HCT116 (cell line): ENCODE measurements around the gene PPIG. TPM values are rescaled to one million over a fixed set of nuclear protein-coding genes. Genes with fewer than 3 reads are reported as not detected.

ENCODE experiments used
- ATAC-seq: fragments of 200-7000 bp; cut with Tn5 transposase; 2 replicates; pipeline ENCODE4 v1.9.1; 2020; ENCODE audit warnings: mild to moderate bottlenecking, moderate library complexity
- BruUV-seq: library from RNA; stranded (reverse); fragments of 400-500 nt; replicated peaks from 2 replicates; lab custom pipeline; 2021; lab: Mats Ljungman, UMichigan
- CTCF ChIA-PET: fragments of 300-600 bp; sonication (Branson Sonifier 250); formaldehyde crosslinking; loops from one replicate; lab custom pipeline; 2021; ENCODE audit warnings: antibody characterized with exemption; lab: Charles Lee
- POLR2A ChIA-PET: fragments of 300-600, 350-600 bp; sonication (Branson Sonifier 250); formaldehyde crosslinking; loops from one replicate; lab custom pipeline; 2021; ENCODE audit warnings: antibody characterized with exemption; lab: Charles Lee
- RAD21 ChIA-PET, 2 experiments: fragments of 300-600 bp; sonication (Branson Sonifier 250); formaldehyde crosslinking; loops; one replicate each; lab custom pipeline; 2023; ENCODE audit warnings: low total read pairs in 2 of 2; ENCODE audit not compliant: uncharacterized antibody in 2 of 2, unreplicated experiment in 2 of 2, low non-redundant PET in 1 of 2; lab: Charles Lee
- DNase-seq: peaks from one replicate; pipeline ENCODE4 v3.0.0-alpha.2; 2010; ENCODE audit warnings: low read depth, low spot score
- H2AFZ ChIP-seq: fragments of 200-600 bp; shearing (Covaris generic), sonication (generic); 2 replicates; pipeline ENCODE4 v1.6.1; 2017; ENCODE audit warnings: low read depth, mixed run types, mixed read lengths, antibody characterized with exemption, low read length; ENCODE audit not compliant: poor library complexity, severe bottlenecking
- H3K27ac ChIP-seq: 2 replicates; pipeline ENCODE4 v1.5.1; 2012; ENCODE audit warnings: low read depth, low read length
- H3K27me3 ChIP-seq: fragments of 200-600 bp; sonication (generic); 2 replicates; pipeline ENCODE4 v1.6.1; 2016; ENCODE audit warnings: mixed run types, low read length, mixed read lengths; ENCODE audit not compliant: insufficient read depth
- H3K36me3 ChIP-seq, 2 experiments: fragments of 200-500 bp in 1 of 2; fragments of 200-600 bp in 1 of 2; sonication (Bioruptor generic) in 1 of 2; sonication (generic) in 1 of 2; 2 replicates each; pipeline versions ENCODE4 v1.5.1 to v1.6.1; 2014 to 2016; ENCODE audit warnings: low read length in 2 of 2, inconsistent platforms in 1 of 2, mixed read lengths in 1 of 2, mixed run types in 1 of 2; ENCODE audit not compliant: insufficient read depth in 2 of 2, control insufficient read depth in 1 of 2
- H3K4me1 ChIP-seq, 2 experiments: fragments of 200-600 bp in 1 of 2; sonication (generic) in 1 of 2; 2 replicates each; pipeline versions ENCODE4 v1.5.1 to v1.6.1; 2012 to 2017; ENCODE audit warnings: low read length in 2 of 2, inconsistent platforms in 1 of 2, mild to moderate bottlenecking in 1 of 2, mixed read lengths in 1 of 2, mixed run types in 1 of 2, moderate library complexity in 1 of 2; ENCODE audit not compliant: insufficient read depth in 2 of 2, control insufficient read depth in 1 of 2
- H3K4me2 ChIP-seq: fragments of 200-600 bp; sonication (generic); 2 replicates; pipeline ENCODE4 v1.6.1; 2017; ENCODE audit warnings: mixed run types, low read length, mixed read lengths
- H3K4me3 ChIP-seq, 2 experiments: fragments of 200-600 bp in 1 of 2; sonication (generic) in 1 of 2; replicated peaks in 1 of 2; 2 replicates each; pipeline ENCODE4 v1.5.1; 2011 to 2016; ENCODE audit warnings: low read length in 2 of 2, control low read depth in 1 of 2, low read depth in 1 of 2, mild to moderate bottlenecking in 1 of 2, mixed read lengths in 1 of 2, mixed run types in 1 of 2
- H3K79me2 ChIP-seq: fragments of 200-600 bp; sonication (generic); 2 replicates; pipeline ENCODE4 v1.6.1; 2017; ENCODE audit warnings: mild to moderate bottlenecking, mixed run types, low read length, moderate library complexity, mixed read lengths; ENCODE audit not compliant: insufficient read depth
- H3K9ac ChIP-seq: fragments of 200-600 bp; sonication (generic); 2 replicates; pipeline ENCODE4 v1.6.1; 2016; ENCODE audit warnings: low read length, mixed read lengths
- H3K9me2 ChIP-seq: fragments of 200-600 bp; sonication (generic), shearing (Covaris generic); 2 replicates; pipeline ENCODE4 v1.6.1; 2017; ENCODE audit warnings: mixed run types, mild to moderate bottlenecking, moderate library complexity; ENCODE audit not compliant: insufficient read depth
- H3K9me3 ChIP-seq, 2 experiments: fragments of 200-500 bp in 1 of 2; fragments of 200-600 bp in 1 of 2; sonication (Bioruptor generic) in 1 of 2; sonication (generic) in 1 of 2; 2 replicates each; pipeline ENCODE4 v1.6.1; 2014 to 2017; ENCODE audit warnings: low read length in 2 of 2, mixed read lengths in 2 of 2, inconsistent platforms in 1 of 2, low read depth in 1 of 2, mild to moderate bottlenecking in 1 of 2, mixed run types in 1 of 2, moderate library complexity in 1 of 2; ENCODE audit not compliant: control insufficient read depth in 1 of 2, insufficient read depth in 1 of 2
- H4K20me1 ChIP-seq: fragments of 200-600 bp; sonication (generic), shearing (Covaris generic); 2 replicates; pipeline ENCODE4 v1.6.1; 2017; ENCODE audit warnings: mixed run types, mild to moderate bottlenecking, moderate library complexity; ENCODE audit not compliant: insufficient read depth
- CEBPB ChIP-seq: IDR thresholded peaks from 2 replicates; pipeline ENCODE4 v1.6.1; 2012; ENCODE audit warnings: low read depth
- EGR1 ChIP-seq: IDR thresholded peaks from 2 replicates; pipeline ENCODE4 v1.6.1; 2012; ENCODE audit warnings: low read depth
- FOSL1 ChIP-seq: IDR thresholded peaks from 2 replicates; pipeline ENCODE4 v1.6.1; 2012; ENCODE audit warnings: low read depth
- JUND ChIP-seq: IDR thresholded peaks from 2 replicates; pipeline ENCODE4 v1.6.1; 2012
- POLR2A ChIP-seq: IDR thresholded peaks from 2 replicates; pipeline ENCODE4 v1.7.0; 2011; ENCODE audit warnings: borderline replicate concordance; ENCODE audit not compliant: insufficient read depth, insufficient read length; ENCODE audit errors: extremely low read depth
- RAD21 ChIP-seq: IDR thresholded peaks from 2 replicates; pipeline ENCODE4 v1.6.1; 2012; ENCODE audit warnings: low read depth, mild to moderate bottlenecking
- SIN3A ChIP-seq: IDR thresholded peaks from 2 replicates; pipeline ENCODE4 v1.6.1; 2012; ENCODE audit warnings: low read depth
- SP1 ChIP-seq: IDR thresholded peaks from 2 replicates; pipeline ENCODE4 v1.6.1; 2012; ENCODE audit warnings: low read depth
- SRF ChIP-seq: IDR thresholded peaks from 2 replicates; pipeline ENCODE4 v1.6.1; 2012; ENCODE audit warnings: low read depth
- TCF7L2 ChIP-seq: IDR thresholded peaks from 2 replicates; pipeline ENCODE4 v1.7.0; 2011; ENCODE audit warnings: borderline replicate concordance, inconsistent platforms; ENCODE audit not compliant: insufficient read depth, insufficient read length; ENCODE audit errors: extremely low read depth
- YY1 ChIP-seq: IDR thresholded peaks from 2 replicates; pipeline ENCODE4 v1.6.1; 2011; ENCODE audit warnings: low read length, low read depth, moderate library complexity, mild to moderate bottlenecking; ENCODE audit not compliant: insufficient replicate concordance; ENCODE audit errors: extremely low read depth
- intact Hi-C: fragments of 100-400 bp; cut with micrococcal nuclease; formaldehyde crosslinking; loops from 2 replicates; pipeline ENCODE4 v1.10.0; 2022
- total RNA-seq: library from RNA; stranded (reverse); gene quantifications from one replicate; pipeline ENCODE4 v1.2.1, GENCODE V29; 2021; ENCODE audit not compliant: unreplicated experiment
- TF ChIP-seq, protein P1 (sequence below), 3 experiments: fragments of 200-600 bp in 1 of 3; sonication (generic) in 1 of 3; IDR thresholded peaks in 2 of 3; conservative IDR thresholded peaks in 1 of 3; 2 replicates each; pipeline ENCODE4 v1.5.1; 2012 to 2017; ENCODE audit warnings: low read depth in 2 of 3, low read length in 2 of 3, antibody characterized with exemption in 1 of 3, borderline replicate concordance in 1 of 3, control low read depth in 1 of 3, mild to moderate bottlenecking in 1 of 3, mixed read lengths in 1 of 3, mixed run types in 1 of 3, moderate library complexity in 1 of 3; ENCODE audit not compliant: insufficient read depth in 1 of 3
- TF ChIP-seq, protein P2 (sequence below): IDR thresholded peaks from 2 replicates; pipeline ENCODE4 v1.6.1; 2012

Gene PPIG
- total RNA-seq, 1 experiment from 2014 or later: 55.3 TPM

DNA sequence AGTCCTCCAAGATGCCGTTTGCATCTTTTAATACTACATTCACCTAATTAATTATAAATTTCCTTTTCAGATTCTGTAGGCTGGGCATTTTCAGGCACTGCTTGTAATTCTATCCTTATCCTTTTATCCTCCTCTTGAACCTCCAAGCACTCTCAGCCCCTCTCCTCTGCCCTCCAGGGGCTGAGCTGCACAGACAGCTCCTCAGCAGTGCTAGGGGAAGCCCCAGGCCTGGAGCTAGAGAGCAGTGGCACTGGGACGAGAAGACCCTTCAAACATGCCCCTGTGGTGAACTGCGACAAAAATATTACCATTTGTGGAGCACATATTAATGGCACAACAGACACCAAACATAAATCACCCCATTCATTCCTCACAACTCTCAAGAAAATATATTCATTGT lies 77.1 kb downstream of the PPIG start:
- Histone ChIP-seq H3K27ac (no peak overlapping the region), H2AFZ (no peak overlapping the region), H3K9me3 (no peaks in the 10 kb centered on the region), H3K36me3 (no peaks in the 10 kb centered on the region), H3K4me1 (no peaks in the 10 kb centered on the region), H3K27me3 (no peaks in the 10 kb centered on the region), H3K79me2 (no peaks in the 10 kb centered on the region), H3K4me2 (no peak overlapping the region), H3K9ac (no peak overlapping the region), H3K4me3 (no peak overlapping the region), H4K20me1 (no peaks in the 10 kb centered on the region), H3K9me2 (no peaks in the 10 kb centered on the region)
- ChIA-PET RAD21 (no interaction called here), CTCF (no interaction called here), POLR2A (no interaction called here)
- no peak for DNase-seq
- BruUV-seq: no TSS peak
- intact Hi-C loops: no loop called here
- ATAC-seq: no peak
- TF ChIP-seq TCF7L2 (no peak), EGR1 (no peak), POLR2A (no peak), CEBPB (no peak), YY1 (no peak), SP1 (no peak), SRF (no peak), FOSL1 (no peak), SIN3A (no peak), RAD21 (no peak), JUND (no peak)
- TF ChIP-seq, protein P1, sequence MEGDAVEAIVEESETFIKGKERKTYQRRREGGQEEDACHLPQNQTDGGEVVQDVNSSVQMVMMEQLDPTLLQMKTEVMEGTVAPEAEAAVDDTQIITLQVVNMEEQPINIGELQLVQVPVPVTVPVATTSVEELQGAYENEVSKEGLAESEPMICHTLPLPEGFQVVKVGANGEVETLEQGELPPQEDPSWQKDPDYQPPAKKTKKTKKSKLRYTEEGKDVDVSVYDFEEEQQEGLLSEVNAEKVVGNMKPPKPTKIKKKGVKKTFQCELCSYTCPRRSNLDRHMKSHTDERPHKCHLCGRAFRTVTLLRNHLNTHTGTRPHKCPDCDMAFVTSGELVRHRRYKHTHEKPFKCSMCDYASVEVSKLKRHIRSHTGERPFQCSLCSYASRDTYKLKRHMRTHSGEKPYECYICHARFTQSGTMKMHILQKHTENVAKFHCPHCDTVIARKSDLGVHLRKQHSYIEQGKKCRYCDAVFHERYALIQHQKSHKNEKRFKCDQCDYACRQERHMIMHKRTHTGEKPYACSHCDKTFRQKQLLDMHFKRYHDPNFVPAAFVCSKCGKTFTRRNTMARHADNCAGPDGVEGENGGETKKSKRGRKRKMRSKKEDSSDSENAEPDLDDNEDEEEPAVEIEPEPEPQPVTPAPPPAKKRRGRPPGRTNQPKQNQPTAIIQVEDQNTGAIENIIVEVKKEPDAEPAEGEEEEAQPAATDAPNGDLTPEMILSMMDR (IDR thresholded peaks at IDR 0.05 in 2 of 3, conservative IDR thresholded peaks at IDR 0.05 in 1 of 3; ENCODE audit: borderline replicate concordance in 1 of 3, insufficient read depth in 1 of 3, low read depth in 2 of 3, low read length in 2 of 3): no peak
- TF ChIP-seq, protein P2, sequence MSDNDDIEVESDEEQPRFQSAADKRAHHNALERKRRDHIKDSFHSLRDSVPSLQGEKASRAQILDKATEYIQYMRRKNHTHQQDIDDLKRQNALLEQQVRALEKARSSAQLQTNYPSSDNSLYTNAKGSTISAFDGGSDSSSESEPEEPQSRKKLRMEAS: no peak
